ENCODE data around the gene PIEZO1. TPM values are rescaled to one million over a fixed set of nuclear protein-coding genes. Genes with fewer than 3 reads are reported as not detected.

Gene PIEZO1
- total RNA-seq, 2 donors from 2014 or later: 84.1 to 97.0 TPM

DNA sequence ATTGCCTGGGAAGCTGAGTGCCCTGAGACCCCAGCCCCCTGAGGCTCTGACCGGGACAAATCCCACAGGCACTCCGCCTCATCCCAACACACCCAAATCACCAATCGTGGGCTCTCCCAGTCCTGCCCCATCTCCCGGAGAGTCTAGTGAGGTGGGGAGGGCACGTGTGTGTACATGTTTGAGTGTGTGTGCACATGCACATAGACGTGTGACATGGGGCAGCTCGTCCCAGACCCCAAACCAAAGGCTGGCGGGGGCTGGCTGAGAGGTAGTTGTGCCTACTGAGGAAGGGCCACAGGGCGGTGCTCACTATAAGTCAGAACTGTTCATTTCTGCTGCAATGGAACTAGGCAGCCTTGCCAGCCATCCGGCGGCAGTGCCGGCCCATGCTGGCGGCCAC, 107.3 kb downstream of the PIEZO1 start:
- Histone ChIP-seq H3K36me3 (ENCODE audit: control insufficient read depth, insufficient read depth, low read length) (peaks cover 3% of the 10 kb centered on the region), H3K27ac (ENCODE audit: low read depth, low read length) (no peak overlapping the region), H3K4me3 (ENCODE audit: low read length) (no peak overlapping the region), H3K9ac (ENCODE audit: extremely low read depth, low read length, poor library complexity, severe bottlenecking) (no peak overlapping the region), H3K9me3 (ENCODE audit: control insufficient read depth, low read length) (no peaks in the 10 kb centered on the region), H3K4me1 (ENCODE audit: control insufficient read depth, insufficient read depth, low read length) (no peaks in the 10 kb centered on the region), H3K27me3 (ENCODE audit: control insufficient read depth, insufficient read depth, low read length, poor library complexity, severe bottlenecking) (no peaks in the 10 kb centered on the region)
- peaks cover 10% of the 10 kb centered on the region for H3K36me3 Mint-ChIP-seq (ENCODE audit: low read depth)
- no peaks in the 10 kb centered on the region for H3K9me3 Mint-ChIP-seq
- no peaks in the 10 kb centered on the region for H3K27me3 Mint-ChIP-seq (ENCODE audit: insufficient read depth)
- H3K4me1 Mint-ChIP-seq: no peaks in the 10 kb centered on the region
- no peak overlapping the region for H3K27ac Mint-ChIP-seq
- TF ChIP-seq, protein P1, sequence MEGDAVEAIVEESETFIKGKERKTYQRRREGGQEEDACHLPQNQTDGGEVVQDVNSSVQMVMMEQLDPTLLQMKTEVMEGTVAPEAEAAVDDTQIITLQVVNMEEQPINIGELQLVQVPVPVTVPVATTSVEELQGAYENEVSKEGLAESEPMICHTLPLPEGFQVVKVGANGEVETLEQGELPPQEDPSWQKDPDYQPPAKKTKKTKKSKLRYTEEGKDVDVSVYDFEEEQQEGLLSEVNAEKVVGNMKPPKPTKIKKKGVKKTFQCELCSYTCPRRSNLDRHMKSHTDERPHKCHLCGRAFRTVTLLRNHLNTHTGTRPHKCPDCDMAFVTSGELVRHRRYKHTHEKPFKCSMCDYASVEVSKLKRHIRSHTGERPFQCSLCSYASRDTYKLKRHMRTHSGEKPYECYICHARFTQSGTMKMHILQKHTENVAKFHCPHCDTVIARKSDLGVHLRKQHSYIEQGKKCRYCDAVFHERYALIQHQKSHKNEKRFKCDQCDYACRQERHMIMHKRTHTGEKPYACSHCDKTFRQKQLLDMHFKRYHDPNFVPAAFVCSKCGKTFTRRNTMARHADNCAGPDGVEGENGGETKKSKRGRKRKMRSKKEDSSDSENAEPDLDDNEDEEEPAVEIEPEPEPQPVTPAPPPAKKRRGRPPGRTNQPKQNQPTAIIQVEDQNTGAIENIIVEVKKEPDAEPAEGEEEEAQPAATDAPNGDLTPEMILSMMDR (conservative IDR thresholded peaks at IDR 0.05): no peak
- H3K4me3 Mint-ChIP-seq: no peak overlapping the region
- WGBS, 2 experiments (ENCODE audit: insufficient coverage in 1 of 2, insufficient read length in 1 of 2): 83 to 95% methylated on average over 7 to 13 of the region's 13 CpGs
- no peak for DNase-seq

DNA sequence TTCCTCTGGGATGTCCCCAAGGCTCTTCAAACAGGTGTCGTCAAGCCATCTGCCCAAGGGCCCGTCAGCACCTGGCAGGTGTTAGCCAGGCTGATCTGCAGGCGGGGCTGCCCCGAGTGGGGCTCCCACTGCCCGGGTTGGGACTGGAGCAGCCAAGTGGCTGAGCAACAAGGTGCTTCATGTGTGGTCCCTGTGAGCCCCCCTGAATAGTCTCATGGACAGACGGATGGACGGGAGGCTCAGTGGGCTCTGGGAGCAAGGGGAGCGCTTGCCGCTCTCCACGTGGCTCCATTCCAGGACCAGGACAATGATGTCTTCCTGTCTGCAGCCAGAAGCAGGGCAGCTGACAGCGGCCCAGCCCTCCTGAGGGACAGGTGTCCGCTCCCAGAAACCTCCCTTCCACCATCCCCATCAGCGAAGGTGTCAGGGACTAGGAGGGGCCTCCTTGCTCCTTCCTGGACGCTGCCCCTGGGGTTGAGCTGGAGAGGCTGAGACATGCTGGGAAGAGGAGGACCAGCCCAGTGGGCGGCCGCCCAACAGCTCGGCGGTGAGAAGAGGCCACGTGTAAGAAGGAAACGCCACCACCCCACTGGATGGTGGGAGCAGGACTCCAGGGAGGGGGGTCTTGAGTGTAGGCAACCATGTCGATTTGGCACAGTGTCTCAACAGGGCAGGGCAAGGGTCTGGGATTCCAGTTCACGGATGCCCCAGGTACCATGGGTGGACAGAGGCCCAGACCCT, 108.3 kb downstream of the PIEZO1 start:
- H3K4me1 ChIP-seq (ENCODE audit: control insufficient read depth, insufficient read depth, low read length): no peaks in the 10 kb centered on the region
- H3K9me3 ChIP-seq (ENCODE audit: control insufficient read depth, low read length): no peaks in the 10 kb centered on the region
- no peak overlapping the region for H3K9ac ChIP-seq (ENCODE audit: extremely low read depth, low read length, poor library complexity, severe bottlenecking)
- peaks cover 3% of the 10 kb centered on the region for H3K36me3 ChIP-seq (ENCODE audit: control insufficient read depth, insufficient read depth, low read length)
- H3K27ac ChIP-seq (ENCODE audit: low read depth, low read length): no peak overlapping the region
- TF ChIP-seq, protein P1 (conservative IDR thresholded peaks at IDR 0.05): no peak
- no peak overlapping the region for H3K27ac Mint-ChIP-seq
- no peak overlapping the region for H3K4me3 ChIP-seq (ENCODE audit: low read length)
- no peaks in the 10 kb centered on the region for H3K4me1 Mint-ChIP-seq
- no peaks in the 10 kb centered on the region for H3K9me3 Mint-ChIP-seq
- no peaks in the 10 kb centered on the region for H3K27me3 Mint-ChIP-seq (ENCODE audit: insufficient read depth)
- H3K36me3 Mint-ChIP-seq (ENCODE audit: low read depth): peaks cover 10% of the 10 kb centered on the region
- no peak for DNase-seq
- no peak overlapping the region for H3K4me3 Mint-ChIP-seq
- 94 to 96% methylated on average over 17 to 22 of the region's 22 CpGs for WGBS, 2 experiments (ENCODE audit: insufficient coverage in 1 of 2, insufficient read length in 1 of 2)
- H3K27me3 ChIP-seq (ENCODE audit: control insufficient read depth, insufficient read depth, low read length, poor library complexity, severe bottlenecking): no peaks in the 10 kb centered on the region

DNA sequence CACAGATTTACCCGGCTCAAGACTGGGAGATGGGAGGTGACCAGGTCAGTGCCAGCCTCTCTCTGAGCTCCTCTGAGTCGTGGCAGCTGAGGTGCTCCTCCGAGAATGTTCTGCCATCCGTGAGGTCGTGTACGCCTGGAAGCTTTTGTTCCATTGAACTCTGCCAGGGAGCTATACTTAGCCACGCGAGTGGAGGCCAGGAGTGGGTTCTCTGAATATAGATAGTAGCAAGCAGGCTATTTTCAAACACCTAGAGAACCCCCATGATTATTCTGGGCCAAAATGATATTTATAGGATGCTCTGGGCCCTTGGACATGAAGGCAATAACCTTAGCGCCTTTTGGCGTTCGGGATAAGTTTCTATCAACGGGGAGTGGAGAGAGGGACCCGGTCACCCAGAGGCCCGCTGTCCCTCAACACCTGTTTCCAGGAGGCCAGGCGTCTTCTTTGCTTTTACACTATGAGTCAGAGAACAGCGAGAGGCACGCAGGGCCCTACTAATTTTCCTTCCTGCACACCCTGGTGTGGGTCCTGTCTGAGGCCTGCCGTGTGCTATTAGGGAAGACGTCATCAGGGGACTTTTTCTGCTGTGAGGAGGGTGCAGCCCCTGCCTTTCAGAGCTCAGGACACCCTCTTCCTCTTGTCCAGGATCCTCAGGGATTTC, 111.2 kb downstream of the PIEZO1 start:
- no peak overlapping the region for H3K4me3 ChIP-seq (ENCODE audit: low read length)
- H3K36me3 Mint-ChIP-seq (ENCODE audit: low read depth): peaks cover 12% of the 10 kb centered on the region
- H3K36me3 ChIP-seq (ENCODE audit: control insufficient read depth, insufficient read depth, low read length): peaks cover 3% of the 10 kb centered on the region
- H3K27me3 ChIP-seq (ENCODE audit: control insufficient read depth, insufficient read depth, low read length, poor library complexity, severe bottlenecking): no peaks in the 10 kb centered on the region
- TF ChIP-seq, protein P1 (conservative IDR thresholded peaks at IDR 0.05): no peak
- no peaks in the 10 kb centered on the region for H3K4me1 ChIP-seq (ENCODE audit: control insufficient read depth, insufficient read depth, low read length)
- no peaks in the 10 kb centered on the region for H3K9me3 Mint-ChIP-seq
- H3K9ac ChIP-seq (ENCODE audit: extremely low read depth, low read length, poor library complexity, severe bottlenecking): no peak overlapping the region
- H3K9me3 ChIP-seq (ENCODE audit: control insufficient read depth, low read length): no peaks in the 10 kb centered on the region
- no peaks in the 10 kb centered on the region for H3K4me1 Mint-ChIP-seq
- no peak overlapping the region for H3K4me3 Mint-ChIP-seq
- no peaks in the 10 kb centered on the region for H3K27me3 Mint-ChIP-seq (ENCODE audit: insufficient read depth)
- DNase-seq: no peak
- no peak overlapping the region for H3K27ac ChIP-seq (ENCODE audit: low read depth, low read length)
- WGBS, 2 experiments (ENCODE audit: insufficient coverage in 1 of 2, insufficient read length in 1 of 2): 95% methylated on average over 16 to 19 of the region's 19 CpGs
- H3K27ac Mint-ChIP-seq: no peak overlapping the region

All from endodermal cell (in vitro differentiated cells).